Measurements from ENCODE around the gene KIDINS220.

KIDINS220 gene

GRCh38 chr2:8802741-8803140 lies 34.7 kb downstream of the KIDINS220 start:
- no peak for DNase-seq

GRCh38 chr2:8800821-8801220 lies 36.6 kb downstream of the KIDINS220 start:
- no peak for DNase-seq

DNA sequence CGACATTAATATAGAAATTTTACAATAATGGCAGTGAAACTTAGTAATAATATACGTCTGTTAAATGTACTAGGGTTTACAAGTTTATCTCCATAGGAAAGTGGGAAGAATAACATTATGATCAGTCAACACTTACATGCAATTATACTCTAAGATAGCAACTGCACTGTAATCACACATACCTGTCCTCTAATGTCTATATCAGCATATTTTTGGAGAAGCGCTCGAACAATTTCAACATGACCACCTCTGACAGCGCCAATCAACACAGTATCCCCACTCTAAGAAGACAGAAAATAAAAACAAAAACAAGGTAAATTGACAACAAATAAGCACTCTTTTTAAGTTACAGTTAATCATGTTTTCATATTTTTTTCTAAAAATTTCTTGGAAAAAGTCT lies 37.2 kb downstream of the KIDINS220 start:
- DNase-seq = no peak

DNA sequence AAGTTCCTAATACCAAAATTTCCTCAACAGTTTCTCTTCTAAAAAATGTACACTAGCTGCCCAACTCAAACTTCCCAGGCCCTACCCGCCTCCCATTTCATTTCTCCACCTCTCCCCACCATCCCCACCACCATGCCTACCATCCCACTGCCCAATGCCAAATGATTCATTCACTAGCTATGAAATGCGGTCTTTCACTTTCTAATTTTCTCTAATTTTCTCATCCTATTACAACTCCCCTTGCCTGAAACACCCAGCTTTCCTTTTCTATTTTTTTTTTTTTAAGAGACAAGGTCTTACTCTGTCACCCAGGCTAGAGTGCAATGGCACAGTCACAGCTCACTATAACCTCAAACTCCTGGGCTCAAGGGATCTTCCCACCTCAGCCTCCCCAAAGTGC lies 38.4 kb downstream of the KIDINS220 start:
- DNase-seq = no peak

GRCh38 chr2:8798393-8798792 lies 39.0 kb downstream of the KIDINS220 start:
- no peak for DNase-seq

GRCh38 chr2:8797682-8798081 lies 39.7 kb downstream of the KIDINS220 start:
- no peak for DNase-seq

- DNase-seq = no peak
Measured at GRCh38 chr2:8796878-8797550, 40.4 kb downstream of the KIDINS220 start.

DNA sequence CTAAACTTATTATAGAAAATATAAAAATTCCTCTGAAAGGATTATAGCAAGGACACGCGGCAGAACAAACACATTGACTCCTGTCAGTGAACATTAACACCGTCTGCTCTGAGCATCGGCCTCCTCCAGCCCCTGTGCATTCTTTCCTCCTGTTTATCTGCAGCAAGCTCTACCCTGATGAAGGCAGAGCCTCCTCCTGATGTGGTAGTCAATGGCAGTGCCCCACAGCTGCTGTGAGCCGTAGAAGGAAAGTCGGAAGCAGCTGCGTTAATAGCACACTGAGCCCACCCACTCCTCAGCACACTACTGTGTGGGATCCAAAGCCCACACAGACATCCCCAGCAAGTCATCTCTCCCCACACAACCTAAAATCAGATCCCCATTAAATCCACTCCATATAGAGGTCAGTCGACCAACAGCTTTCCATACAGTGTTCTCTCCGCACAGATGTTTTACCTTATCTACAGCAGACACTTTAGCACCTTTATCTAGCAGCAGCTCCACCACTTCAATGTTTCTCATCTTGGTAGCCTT lies 41.0 kb downstream of the KIDINS220 start:
- DNase-seq = no peak

- no peak for DNase-seq
Measured at GRCh38 chr2:8794923-8795825, 42.2 kb downstream of the KIDINS220 start.

DNA sequence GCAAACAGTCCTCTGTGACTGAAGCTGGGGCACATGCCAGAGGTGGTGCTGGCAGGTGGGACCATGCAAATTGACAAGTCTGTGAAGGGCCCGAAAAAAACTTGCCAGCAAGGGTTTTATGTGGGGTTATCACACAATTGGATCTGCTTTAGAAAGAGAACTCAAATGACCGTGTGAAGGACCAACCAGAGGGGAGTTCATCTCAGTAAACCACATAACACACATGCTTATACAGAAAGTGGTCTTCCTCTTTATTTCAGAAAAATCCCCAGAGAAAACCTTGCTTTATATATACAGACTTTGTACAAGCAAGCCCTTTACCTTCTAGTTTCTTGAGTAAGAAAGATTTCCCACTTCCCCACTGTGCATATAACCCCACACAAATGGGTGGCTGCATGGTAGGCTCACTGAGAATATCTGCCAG lies 46.7 kb downstream of the KIDINS220 start:
- no peak for DNase-seq

DNA sequence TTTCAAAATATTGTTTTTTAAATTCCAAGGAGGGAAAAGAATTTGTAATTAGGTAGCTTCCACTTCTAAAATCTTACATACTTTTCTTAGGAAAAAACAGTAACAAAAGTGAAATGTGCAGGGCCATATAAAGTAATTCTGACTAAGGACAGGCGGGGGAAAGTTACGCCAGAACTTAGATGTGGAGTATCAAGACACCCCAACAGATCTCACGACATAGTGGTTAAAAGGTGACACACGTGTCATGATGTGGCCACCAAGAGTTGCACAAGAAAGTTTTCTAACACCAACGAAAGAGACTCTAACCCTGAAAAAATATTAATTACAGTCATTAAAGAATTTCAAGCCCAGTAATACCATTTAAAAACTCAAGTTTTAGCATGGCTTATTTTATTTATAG lies 51.0 kb downstream of the KIDINS220 start:
- no peak for DNase-seq

DNA sequence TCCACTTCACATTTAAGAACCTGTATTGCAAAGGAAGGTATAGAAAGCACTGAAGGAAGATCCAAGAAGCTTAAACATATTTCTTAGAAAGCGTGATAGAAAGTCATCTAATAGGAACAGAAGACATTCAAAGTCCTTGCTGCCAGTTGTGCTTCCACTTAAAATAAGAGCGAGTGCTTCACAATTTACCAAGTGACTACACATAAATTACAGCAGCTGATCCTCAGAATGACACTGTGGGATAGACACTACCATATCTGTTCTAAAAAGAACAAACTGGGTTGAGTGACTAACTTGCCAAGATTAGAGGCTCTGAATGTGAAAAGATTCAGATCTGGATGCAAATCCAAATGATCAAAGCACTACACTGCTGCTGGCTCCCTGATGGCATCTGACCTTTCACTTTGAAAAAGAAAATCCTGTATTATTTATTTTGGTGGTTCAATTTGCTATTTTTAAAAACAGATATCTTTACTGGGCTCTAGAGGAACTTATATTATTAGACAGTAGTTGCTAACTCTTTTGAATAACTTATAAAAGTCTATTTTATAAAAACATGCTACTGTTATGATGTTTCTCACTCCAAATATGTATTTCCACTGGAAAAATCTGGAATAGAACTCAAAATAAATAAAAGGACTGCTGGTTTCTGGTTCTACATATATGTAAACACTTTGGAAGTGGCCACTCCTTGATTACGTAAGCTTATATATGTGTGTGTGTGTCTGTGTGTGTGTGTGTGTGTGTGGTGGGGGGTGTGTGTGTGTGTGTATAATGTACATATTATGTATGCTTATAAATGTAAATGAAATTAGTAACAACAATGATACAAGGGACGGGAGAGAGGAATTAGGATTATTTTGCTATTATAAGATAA lies 57.4 kb downstream of the KIDINS220 start:
- no peak for DNase-seq

DNA sequence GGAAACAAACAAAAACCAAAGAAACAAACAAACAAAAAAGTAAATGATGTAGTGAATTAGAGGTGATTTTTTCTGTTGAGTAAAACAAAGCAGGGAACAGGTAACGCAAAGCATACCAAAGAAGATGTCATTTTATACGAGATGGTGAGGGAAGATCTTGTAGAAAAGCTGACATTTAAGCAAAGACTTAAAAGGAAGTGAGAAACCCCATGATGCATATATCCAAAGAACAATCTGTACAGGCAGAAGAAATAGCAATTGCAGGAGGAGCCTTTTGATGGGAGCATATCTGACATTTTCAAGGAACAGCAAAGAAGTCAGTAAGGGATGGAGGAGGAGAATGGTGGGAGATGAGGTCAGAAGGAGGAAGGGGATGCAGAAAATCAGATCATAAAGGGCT lies 63.0 kb downstream of the KIDINS220 start:
- no peak for DNase-seq

GRCh38 chr2:8767324-8767723 lies 70.1 kb downstream of the KIDINS220 start:
- no peak for DNase-seq

- DNase-seq = peak in 2 of 6 experiments; percentile 2 to 4
Measured at GRCh38 chr2:8761529-8762164, 75.8 kb downstream of the KIDINS220 start.

DNA sequence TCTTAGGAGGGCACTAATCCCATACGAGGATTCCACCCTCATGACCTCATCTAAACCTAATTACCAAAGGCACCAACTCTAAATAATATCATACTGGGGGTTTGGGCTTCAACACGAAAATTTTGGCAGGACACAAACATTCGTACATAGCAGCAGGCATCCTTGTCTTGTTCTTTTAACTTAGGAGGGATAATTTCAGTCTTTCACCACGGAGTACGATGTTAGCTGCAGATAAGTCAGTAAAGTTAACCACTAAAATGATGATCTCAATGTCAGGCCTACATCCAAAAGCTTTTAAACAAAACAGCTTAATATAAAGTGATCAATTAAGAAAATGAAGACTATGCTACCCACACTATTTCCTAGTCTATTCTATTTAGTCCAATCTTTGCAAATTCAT lies 80.7 kb downstream of the KIDINS220 start:
- no peak for DNase-seq

DNA sequence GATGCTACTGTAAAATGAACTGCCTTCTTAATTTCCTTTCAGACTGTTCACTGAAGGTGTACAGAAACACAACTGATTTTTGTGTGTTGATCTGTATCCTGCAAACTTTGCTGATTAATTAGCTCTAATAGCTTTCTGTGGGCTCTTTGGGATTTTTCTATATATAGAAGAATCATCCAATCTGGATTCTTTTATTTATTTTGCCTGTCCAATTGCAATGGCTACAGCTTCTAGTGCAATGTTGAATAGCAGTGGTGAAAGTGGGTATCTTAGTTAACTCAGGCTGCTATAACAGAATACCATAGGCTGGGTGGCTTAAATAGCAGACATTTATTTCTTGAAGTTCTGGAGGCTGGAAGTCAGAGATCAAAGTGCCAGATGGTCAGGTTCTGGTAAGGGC lies 81.2 kb downstream of the KIDINS220 start:
- no peak for DNase-seq

- no peak for DNase-seq
Measured at GRCh38 chr2:8754106-8754776, 83.2 kb downstream of the KIDINS220 start.

DNA sequence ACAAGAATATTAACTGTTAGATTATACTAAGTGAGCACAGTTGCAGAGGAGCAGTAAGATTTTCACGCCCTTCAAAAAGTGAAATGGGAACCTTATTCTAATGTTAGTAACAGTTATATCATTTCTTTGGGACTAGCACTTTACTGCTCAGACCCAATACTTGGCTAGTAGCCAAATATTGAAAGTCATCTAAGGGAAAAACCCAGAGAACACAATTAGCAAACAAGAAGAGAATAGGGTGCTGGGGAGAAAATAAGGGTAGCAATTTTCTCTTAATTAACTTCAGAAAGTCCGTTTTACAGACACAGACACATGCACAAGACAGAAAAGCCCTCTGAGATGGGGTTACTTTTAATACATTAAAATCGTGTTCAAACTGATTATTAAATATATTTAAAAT lies 83.8 kb downstream of the KIDINS220 start:
- no peak for DNase-seq

- DNase-seq = no peak
Measured at GRCh38 chr2:8752385-8752784, 85.0 kb downstream of the KIDINS220 start.

DNA sequence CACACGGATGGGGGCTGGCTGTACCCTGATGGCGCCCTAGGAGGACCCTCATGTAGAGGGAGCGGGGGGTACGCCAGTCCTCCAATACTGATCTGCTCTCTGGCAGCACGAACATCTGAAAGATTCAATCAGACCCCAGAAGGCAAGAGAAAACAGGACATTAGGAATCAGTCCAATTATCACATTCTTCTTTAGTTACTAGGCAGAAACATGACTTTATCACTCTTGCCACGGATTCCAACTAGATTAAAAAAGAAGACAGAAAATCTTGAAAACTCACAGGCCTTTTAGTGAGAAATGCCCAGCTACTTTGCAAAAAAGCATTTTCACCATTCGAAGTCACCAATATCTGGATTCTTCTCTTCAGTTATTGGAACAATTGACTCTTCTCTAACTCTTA lies 87.2 kb downstream of the KIDINS220 start:
- DNase-seq = no peak

DNA sequence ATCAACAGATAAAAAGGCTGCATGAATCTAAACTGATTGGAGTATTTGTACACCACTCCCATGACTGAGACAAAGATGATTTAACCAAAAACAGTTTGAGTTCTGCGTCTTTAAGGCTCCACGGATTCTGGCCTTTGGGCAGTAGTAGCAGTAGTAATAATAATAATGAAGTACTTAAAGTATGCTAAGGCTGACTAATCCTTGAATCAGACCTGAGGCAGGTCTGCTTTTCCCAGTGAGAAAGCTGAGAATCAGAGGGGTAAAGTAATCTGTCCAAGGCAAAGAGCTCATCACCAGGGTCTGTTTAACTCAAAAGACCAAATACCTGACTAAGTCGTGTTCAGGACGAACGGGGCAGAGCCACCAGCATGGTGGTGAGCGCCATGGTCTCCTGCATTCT lies 94.2 kb downstream of the KIDINS220 start:
- DNase-seq = no peak

All from stimulated activated naive CD4-positive, alpha-beta T cell (primary cell).